Measurements from ENCODE around the gene ASB16. TPM values are rescaled to one million over a fixed set of nuclear protein-coding genes. Genes with fewer than 3 reads are reported as not detected.

ASB16 gene
- total and polyA plus RNA-seq, 2 donors (not counting 3 experiments of a cell fraction or from before 2014, with no cell fraction given) = not detected

- no peak overlapping the region for H3K4me3 ChIP-seq (replicated peaks in 1 of 3; ENCODE audit: insufficient read depth in 1 of 3, low read depth in 1 of 3, low read length in 3 of 3)
- intact Hi-C loops (cut with micrococcal nuclease) = loop anchor here (1.0 kb wide), 7 partner anchors 8 to 313 kb away; partner anchors contain the start of genes GRN and SLC25A39
- H3K4me2 ChIP-seq (ENCODE audit: insufficient read depth, low read length) = peak overlapping the region; percentile 34
- no peaks in the 10 kb centered on the region for H3K79me2 ChIP-seq (ENCODE audit: control insufficient read depth, insufficient read depth, low read length)
- no peak for TF ChIP-seq EZH2 (IDR thresholded peaks at IDR 0.05; ENCODE audit: borderline replicate concordance, low read depth, low read length, severe bottlenecking)
- TF ChIP-seq MYC (IDR thresholded peaks at IDR 0.05; ENCODE audit: low read depth, low read length) = peak; percentile 3
- peak; percentile 67 for TF ChIP-seq MAX (IDR thresholded peaks at IDR 0.05; ENCODE audit: insufficient read depth, insufficient read length)
- TF ChIP-seq GATA2 (IDR thresholded peaks at IDR 0.05; ENCODE audit: insufficient read depth, insufficient read length, low read depth, low read length) = no peak
- TF ChIP-seq, protein P1, sequence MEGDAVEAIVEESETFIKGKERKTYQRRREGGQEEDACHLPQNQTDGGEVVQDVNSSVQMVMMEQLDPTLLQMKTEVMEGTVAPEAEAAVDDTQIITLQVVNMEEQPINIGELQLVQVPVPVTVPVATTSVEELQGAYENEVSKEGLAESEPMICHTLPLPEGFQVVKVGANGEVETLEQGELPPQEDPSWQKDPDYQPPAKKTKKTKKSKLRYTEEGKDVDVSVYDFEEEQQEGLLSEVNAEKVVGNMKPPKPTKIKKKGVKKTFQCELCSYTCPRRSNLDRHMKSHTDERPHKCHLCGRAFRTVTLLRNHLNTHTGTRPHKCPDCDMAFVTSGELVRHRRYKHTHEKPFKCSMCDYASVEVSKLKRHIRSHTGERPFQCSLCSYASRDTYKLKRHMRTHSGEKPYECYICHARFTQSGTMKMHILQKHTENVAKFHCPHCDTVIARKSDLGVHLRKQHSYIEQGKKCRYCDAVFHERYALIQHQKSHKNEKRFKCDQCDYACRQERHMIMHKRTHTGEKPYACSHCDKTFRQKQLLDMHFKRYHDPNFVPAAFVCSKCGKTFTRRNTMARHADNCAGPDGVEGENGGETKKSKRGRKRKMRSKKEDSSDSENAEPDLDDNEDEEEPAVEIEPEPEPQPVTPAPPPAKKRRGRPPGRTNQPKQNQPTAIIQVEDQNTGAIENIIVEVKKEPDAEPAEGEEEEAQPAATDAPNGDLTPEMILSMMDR (IDR thresholded peaks at IDR 0.05; ENCODE audit: extremely low read depth in 1 of 2, insufficient read depth in 1 of 2, low read depth in 1 of 2, low read length in 2 of 2) = peak; percentile 99
- no peak for TF ChIP-seq POLR2A (IDR thresholded peaks at IDR 0.05; ENCODE audit: low read depth, low read length)
- TF ChIP-seq JUN (IDR thresholded peaks at IDR 0.05; ENCODE audit: borderline replicate concordance, insufficient read depth, insufficient read length, low read depth) = no peak
- TF ChIP-seq FOS (IDR thresholded peaks at IDR 0.05; ENCODE audit: borderline replicate concordance, insufficient read depth, low read length) = no peak
- TF ChIP-seq POLR2AphosphoS5 (IDR thresholded peaks at IDR 0.05; ENCODE audit: insufficient read depth, low read depth, low read length) = peak; percentile 90
- H3K27me3 ChIP-seq (ENCODE audit: control insufficient read depth in 2 of 2, insufficient read depth in 2 of 2, low read length in 2 of 2) = no peaks in the 10 kb centered on the region
- dilution Hi-C loops (cut with MboI; ENCODE audit: extremely low pct_ligation_motif_present, low sequenced_read_pairs) = no loop called here
- H4K20me1 ChIP-seq (replicated peaks; ENCODE audit: control insufficient read depth, extremely low read depth, insufficient read depth, low read length) = no peaks in the 10 kb centered on the region
- FAIRE-seq = peak; percentile 74
- ChIA-PET CTCF (interaction anchor here (0.6 to 4.5 kb wide), 25 partner anchors 9 to 313 kb away, joined by 3 to 58 read pairs (median 7); partner anchors contain the start of genes FAM171A2, GRN, RUNDC3A and SLC25A39), POLR2A (interaction anchor here (1.2 kb wide), 1 partner anchor 116 kb away, joined by 3 read pairs; no protein-coding TSS in a partner anchor)
- peaks cover 5% of the 10 kb centered on the region for H3K4me1 ChIP-seq (ENCODE audit: control insufficient read depth, extremely low read depth, insufficient read depth, low read length)
- no peak overlapping the region for H2AFZ ChIP-seq (ENCODE audit: low read depth, low read length)
- H3K9ac ChIP-seq (replicated peaks; ENCODE audit: extremely low read depth, insufficient read depth, low read length) = no peak overlapping the region
- no peaks in the 10 kb centered on the region for H3K9me1 ChIP-seq (replicated peaks; ENCODE audit: control insufficient read depth, extremely low read depth, insufficient read depth, low read length)
- no TSS peak for BruUV-seq (replicated peaks)
- H3K36me3 ChIP-seq (ENCODE audit: control insufficient read depth in 2 of 2, extremely low read depth in 1 of 2, insufficient read depth in 2 of 2, low read length in 2 of 2) = peaks cover 18 to 50% of the 10 kb centered on the region in 2 experiments
- DNase-seq (ENCODE audit: low read depth, low spot score) = peak; percentile 89
- H3K27ac ChIP-seq (ENCODE audit: insufficient read depth, low read depth, low read length) = no peak overlapping the region
- no peaks in the 10 kb centered on the region for H3K9me3 ChIP-seq (replicated peaks; ENCODE audit: control insufficient read depth, insufficient read depth, low read length)
Measured at GRCh38 chr17:44210342-44211192, 40.1 kb downstream of the ASB16 start.

Measured in endothelial cell of umbilical vein (primary cell).